ENCODE results near the gene CDX2.

DNA sequence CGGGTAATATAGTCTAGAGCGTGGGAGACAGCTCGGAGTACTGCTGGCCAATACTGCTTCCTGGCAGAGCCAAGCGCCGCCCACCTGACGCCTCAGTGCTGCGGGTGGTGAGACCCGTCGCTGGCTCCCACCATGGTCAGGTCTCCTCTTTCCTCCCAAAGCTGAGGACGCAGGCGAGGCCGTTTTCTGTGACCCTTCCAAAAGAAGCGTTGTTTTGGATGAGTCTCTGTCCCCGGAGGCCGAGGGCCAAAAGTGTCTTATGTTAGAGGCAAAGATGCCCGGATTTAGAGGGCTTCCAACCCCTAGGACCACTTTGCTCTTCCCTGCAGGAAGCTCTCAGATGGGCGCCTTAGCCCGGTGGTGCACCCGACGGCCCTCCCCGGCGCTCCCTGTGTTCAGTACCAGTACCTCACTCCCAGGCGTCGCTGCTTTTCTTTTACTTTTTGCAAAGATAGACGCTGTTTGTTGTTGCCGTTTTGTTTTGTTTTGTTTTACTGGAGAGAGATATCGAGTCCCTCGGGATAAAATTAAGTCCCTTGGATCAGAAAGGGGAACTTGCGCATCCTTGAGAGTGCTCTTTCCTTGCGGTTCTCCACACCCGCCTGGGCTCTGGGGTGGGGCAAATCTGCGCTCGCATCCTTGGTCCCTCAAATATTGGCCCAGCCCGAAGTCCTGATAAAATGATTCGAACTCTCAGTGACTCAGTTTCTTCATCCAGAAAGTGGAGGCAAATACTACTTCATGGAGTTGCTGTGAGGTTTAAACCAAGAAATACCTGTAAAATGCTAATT, 42.3 kb downstream of the CDX2 start:
- TF ChIP-seq, protein P1, sequence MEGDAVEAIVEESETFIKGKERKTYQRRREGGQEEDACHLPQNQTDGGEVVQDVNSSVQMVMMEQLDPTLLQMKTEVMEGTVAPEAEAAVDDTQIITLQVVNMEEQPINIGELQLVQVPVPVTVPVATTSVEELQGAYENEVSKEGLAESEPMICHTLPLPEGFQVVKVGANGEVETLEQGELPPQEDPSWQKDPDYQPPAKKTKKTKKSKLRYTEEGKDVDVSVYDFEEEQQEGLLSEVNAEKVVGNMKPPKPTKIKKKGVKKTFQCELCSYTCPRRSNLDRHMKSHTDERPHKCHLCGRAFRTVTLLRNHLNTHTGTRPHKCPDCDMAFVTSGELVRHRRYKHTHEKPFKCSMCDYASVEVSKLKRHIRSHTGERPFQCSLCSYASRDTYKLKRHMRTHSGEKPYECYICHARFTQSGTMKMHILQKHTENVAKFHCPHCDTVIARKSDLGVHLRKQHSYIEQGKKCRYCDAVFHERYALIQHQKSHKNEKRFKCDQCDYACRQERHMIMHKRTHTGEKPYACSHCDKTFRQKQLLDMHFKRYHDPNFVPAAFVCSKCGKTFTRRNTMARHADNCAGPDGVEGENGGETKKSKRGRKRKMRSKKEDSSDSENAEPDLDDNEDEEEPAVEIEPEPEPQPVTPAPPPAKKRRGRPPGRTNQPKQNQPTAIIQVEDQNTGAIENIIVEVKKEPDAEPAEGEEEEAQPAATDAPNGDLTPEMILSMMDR (IDR thresholded peaks at IDR 0.05), result no peak
- TF ChIP-seq POLR2A (IDR thresholded peaks at IDR 0.05), result no peak
- no peak for TF ChIP-seq POLR2AphosphoS5 (IDR thresholded peaks at IDR 0.05)
- TF ChIP-seq EP300 (IDR thresholded peaks at IDR 0.05), result no peak
